H9 (cell line): Measurements from ENCODE around the gene ZNF77. TPM values are rescaled to one million over a fixed set of nuclear protein-coding genes. Genes with fewer than 3 reads are reported as not detected.
A peak's percentile ranks its signal among the peaks of the same experiment; 100 is the strongest.

Experiments used
- DNase-seq: peaks from one replicate; pipeline ENCODE4 v3.0.0-alpha.2; 2017
- H2AFZ ChIP-seq: one replicate; pipeline ENCODE4 v1.6.1; 2013; ENCODE audit warnings: mild to moderate bottlenecking, low read length, control low read depth, moderate library complexity
- H2AK5ac ChIP-seq: 2 replicates; pipeline ENCODE4 v1.6.1; 2013; ENCODE audit warnings: low read length, control low read depth, mixed read lengths; ENCODE audit not compliant: insufficient read length
- H2BK120ac ChIP-seq: one replicate; pipeline ENCODE4 v1.6.1; 2013; ENCODE audit warnings: low read depth, mild to moderate bottlenecking, low read length, control low read depth, inconsistent platforms; ENCODE audit not compliant: poor library complexity, severe bottlenecking
- H2BK12ac ChIP-seq: 2 replicates; pipeline ENCODE4 v1.6.1; 2013; ENCODE audit warnings: low read length, control low read depth, mixed read lengths, low read depth; ENCODE audit not compliant: insufficient read length
- H2BK15ac ChIP-seq: 2 replicates; pipeline ENCODE4 v1.6.1; 2013; ENCODE audit warnings: low read depth, low read length, control low read depth
- H2BK20ac ChIP-seq: one replicate; pipeline ENCODE4 v1.6.1; 2013; ENCODE audit warnings: low read depth, mild to moderate bottlenecking, low read length, control low read depth, inconsistent platforms; ENCODE audit not compliant: poor library complexity, severe bottlenecking
- H2BK5ac ChIP-seq: 2 replicates; pipeline ENCODE4 v1.6.1; 2013; ENCODE audit warnings: low read length, control low read depth, mixed read lengths; ENCODE audit not compliant: insufficient read length
- H3K14ac ChIP-seq: 2 replicates; pipeline ENCODE4 v1.6.1; 2013; ENCODE audit warnings: low read length, control low read depth; ENCODE audit not compliant: insufficient read depth
- H3K18ac ChIP-seq: 2 replicates; pipeline ENCODE4 v1.6.1; 2013; ENCODE audit warnings: low read depth, mild to moderate bottlenecking, mixed read lengths, low read length, control low read depth; ENCODE audit not compliant: insufficient read length
- H3K23ac ChIP-seq: 2 replicates; pipeline ENCODE4 v1.6.1; 2013; ENCODE audit warnings: low read length, control low read depth, mixed read lengths, low read depth; ENCODE audit not compliant: insufficient read length
- H3K23me2 ChIP-seq: 2 replicates; pipeline ENCODE4 v1.6.1; 2013; ENCODE audit warnings: low read depth, mild to moderate bottlenecking, mixed read lengths, low read length, control low read depth; ENCODE audit not compliant: insufficient read length, poor library complexity, severe bottlenecking
- H3K27ac ChIP-seq: 2 replicates; pipeline ENCODE4 v1.5.1; 2013; ENCODE audit warnings: low read length, control low read depth, mixed read lengths, low read depth; ENCODE audit not compliant: insufficient read length
- H3K27me3 ChIP-seq: 2 replicates; pipeline ENCODE4 v1.6.1; 2013; ENCODE audit warnings: low read length, control low read depth, inconsistent platforms; ENCODE audit not compliant: insufficient read depth
- H3K4ac ChIP-seq: 2 replicates; pipeline ENCODE4 v1.6.1; 2013; ENCODE audit warnings: low read depth, mild to moderate bottlenecking, control low read depth, inconsistent platforms, low read length, moderate library complexity
- H3K4me1 ChIP-seq: 2 replicates; pipeline ENCODE4 v1.6.1; 2013; ENCODE audit warnings: low read length, control low read depth, inconsistent platforms; ENCODE audit not compliant: insufficient read depth
- H3K4me2 ChIP-seq: 2 replicates; pipeline ENCODE4 v1.6.1; 2013; ENCODE audit warnings: low read length, control low read depth, mixed read lengths; ENCODE audit not compliant: insufficient read length, insufficient read depth
- H3K56ac ChIP-seq: 2 replicates; pipeline ENCODE4 v1.6.1; 2013; ENCODE audit warnings: low read depth, mild to moderate bottlenecking, mixed read lengths, low read length, control low read depth; ENCODE audit not compliant: insufficient read length
- H3K79me1 ChIP-seq: 2 replicates; pipeline ENCODE4 v1.6.1; 2013; ENCODE audit warnings: low read depth, mild to moderate bottlenecking, moderate library complexity, low read length, control low read depth, inconsistent platforms; ENCODE audit not compliant: insufficient read depth, poor library complexity, severe bottlenecking
- H3K79me2 ChIP-seq: 2 replicates; pipeline ENCODE4 v1.6.1; 2013; ENCODE audit warnings: low read length, control low read depth, inconsistent platforms; ENCODE audit not compliant: insufficient read depth
- H3K9ac ChIP-seq: 2 replicates; pipeline ENCODE4 v1.6.1; 2013; ENCODE audit warnings: low read length, control low read depth, mixed read lengths; ENCODE audit not compliant: insufficient read length; ENCODE audit errors: extremely low read depth
- H3K9me3 ChIP-seq: one replicate; pipeline ENCODE4 v1.6.1; 2013; ENCODE audit warnings: low read depth, low read length, inconsistent platforms; ENCODE audit not compliant: control insufficient read depth
- H3T11ph ChIP-seq: one replicate; pipeline ENCODE4 v1.6.1; 2013; ENCODE audit warnings: mild to moderate bottlenecking, low read length, control low read depth, inconsistent platforms
- H4K20me1 ChIP-seq: one replicate; pipeline ENCODE4 v1.6.1; 2013; ENCODE audit not compliant: control insufficient read depth, insufficient read length, insufficient read depth
- H4K5ac ChIP-seq: 2 replicates; pipeline ENCODE4 v1.6.1; 2013; ENCODE audit warnings: low read depth, mild to moderate bottlenecking, mixed read lengths, low read length, control low read depth; ENCODE audit not compliant: insufficient read length
- H4K8ac ChIP-seq: replicated peaks from 2 replicates; pipeline ENCODE4 v1.6.1; 2013; ENCODE audit warnings: low read length, control low read depth, mixed read lengths, low read depth; ENCODE audit not compliant: insufficient read length
- H4K91ac ChIP-seq: 2 replicates; pipeline ENCODE4 v1.6.1; 2013; ENCODE audit warnings: low read depth, mild to moderate bottlenecking, moderate library complexity, mixed read lengths, low read length, control low read depth; ENCODE audit not compliant: insufficient read length
- H3K27ac Mint-ChIP-seq, 3 experiments: 2 replicates in 2 of 3; 3 replicates in 1 of 3; pipeline ENCODE4 v1.8.0; 2020 to 2021; ENCODE audit warnings: mixed read lengths in 3 of 3, mild to moderate bottlenecking in 1 of 3, moderate library complexity in 1 of 3
- H3K27me3 Mint-ChIP-seq: 2 replicates; pipeline ENCODE4 v1.8.0; 2021; ENCODE audit warnings: low read depth, mild to moderate bottlenecking, moderate library complexity, mixed read lengths
- H3K36me3 Mint-ChIP-seq, 3 experiments: 2 replicates in 2 of 3; 3 replicates in 1 of 3; pipeline ENCODE4 v1.8.0; 2020 to 2021; ENCODE audit warnings: low read depth in 3 of 3, mixed read lengths in 3 of 3; ENCODE audit not compliant: insufficient read depth in 1 of 3
- H3K4me1 Mint-ChIP-seq, 2 experiments: 2 replicates each; pipeline ENCODE4 v1.8.0; 2020; ENCODE audit warnings: mixed read lengths in 2 of 2
- H3K4me3 Mint-ChIP-seq, 2 experiments: 2 replicates in 1 of 2; 3 replicates in 1 of 2; pipeline ENCODE4 v1.8.0; 2020 to 2021; ENCODE audit warnings: mild to moderate bottlenecking in 2 of 2, mixed read lengths in 2 of 2, moderate library complexity in 1 of 2
- H3K9me3 Mint-ChIP-seq, 2 experiments: 2 replicates in 1 of 2; 3 replicates in 1 of 2; pipeline ENCODE4 v1.8.0; 2020; ENCODE audit warnings: mild to moderate bottlenecking in 2 of 2, mixed read lengths in 2 of 2, moderate library complexity in 1 of 2
- CTCF ChIP-seq: fragments of 200-600 bp; sonication (generic); conservative IDR thresholded peaks from 3 replicates; pipeline ENCODE4 v1.8.0; 2021; ENCODE audit warnings: antibody characterized with exemption, mild to moderate bottlenecking
- WGBS: extraction: QIAGEN DNeasy Blood & Tissue Kit; methylation state at CpG from one replicate; pipeline ENCODE4 v1.1.7; 2013; ENCODE audit warnings: missing lambda C conversion rate, low lambda C conversion rate, mixed read lengths; ENCODE audit not compliant: insufficient read length; ENCODE audit errors: extremely low coverage; 5-methylcytosine and 5-hydroxymethylcytosine counted together
- total RNA-seq: library from RNA; stranded (reverse); gene quantifications from 2 replicates; pipeline ENCODE4 v1.2.1, GENCODE V29; 2021

Gene ZNF77
- total RNA-seq, 1 experiment from 2014 or later = 4.6 TPM

GRCh38 chr19:2976609-2977000 lies 31.8 kb upstream of the ZNF77 start:
- Mint-ChIP-seq H3K4me3 (peak overlapping the region; percentile 61 to 83), H3K27me3 (peaks cover 89% of the 10 kb centered on the region), H3K36me3 (no peaks in the 10 kb centered on the region; a peak in 1 of 7 replicates), H3K9me3 (no peaks in the 10 kb centered on the region; a peak in 1 of 5 replicates), H3K27ac (no peak overlapping the region), H3K4me1 (peaks cover 24 to 31% of the 10 kb centered on the region in 2 experiments)
- Histone ChIP-seq H4K91ac (no peak overlapping the region), H3K9me3 (no peaks in the 10 kb centered on the region), H4K5ac (no peak overlapping the region), H2BK15ac (no peak overlapping the region), H2BK5ac (no peak overlapping the region), H3K23me2 (peaks cover 5% of the 10 kb centered on the region), H3K4me1 (peaks cover 2% of the 10 kb centered on the region; the same call in 1 of the 2 replicates), H3K9ac (no peak overlapping the region), H3K4ac (no peak overlapping the region), H2BK120ac (no peak overlapping the region), H2AK5ac (no peak overlapping the region), H2BK12ac (no peak overlapping the region), H4K20me1 (no peaks in the 10 kb centered on the region), H3K18ac (no peak overlapping the region), H3K23ac (no peak overlapping the region), H2BK20ac (no peak overlapping the region), H3K27ac (no peak overlapping the region), H3K79me1 (no peaks in the 10 kb centered on the region), H3K56ac (no peak overlapping the region), H3K79me2 (no peaks in the 10 kb centered on the region), H3K27me3 (no peaks in the 10 kb centered on the region), H3T11ph (no peak overlapping the region), H4K8ac (no peak overlapping the region), H3K4me2 (peak overlapping the region; percentile 57), H3K14ac (no peak overlapping the region), H2AFZ (no peak overlapping the region)
- WGBS = no CpG with 5 or more reads among the region's 15 CpGs
- no peak for TF ChIP-seq CTCF
- DNase-seq = peak; percentile 50
